WTC11 (cell line): ENCODE results near the gene ARMC2.

Experiments used
- ATF3 ChIP-seq: sonication (generic); formaldehyde crosslinking; conservative IDR thresholded peaks from 2 replicates; pipeline ENCODE4 v1.8.1; 2022; ENCODE audit warnings: mild to moderate bottlenecking, missing genetic modification reagents
- CBFB ChIP-seq: sonication (generic); formaldehyde crosslinking; IDR thresholded peaks from 2 replicates; pipeline ENCODE4 v1.8.1; 2022; ENCODE audit warnings: mild to moderate bottlenecking, low read depth, missing genetic modification reagents
- CREM ChIP-seq: sonication (generic); formaldehyde crosslinking; IDR thresholded peaks from 2 replicates; pipeline ENCODE4 v1.8.1; 2022; ENCODE audit warnings: mild to moderate bottlenecking, missing genetic modification reagents, moderate library complexity
- CTCF ChIP-seq: fragments of 200-600 bp; IDR thresholded peaks from 2 replicates; pipeline ENCODE4 v1.8.0; 2022; ENCODE audit warnings: antibody characterized with exemption
- JUN ChIP-seq: sonication (generic); formaldehyde crosslinking; IDR thresholded peaks from 2 replicates; pipeline ENCODE4 v1.8.0; 2023; ENCODE audit warnings: mild to moderate bottlenecking, missing genetic modification reagents
- MAX ChIP-seq: sonication (generic); formaldehyde crosslinking; IDR thresholded peaks from 2 replicates; pipeline ENCODE4 v1.8.0; 2022; ENCODE audit warnings: mild to moderate bottlenecking, missing genetic modification reagents
- NFE2L1 ChIP-seq: sonication (generic); formaldehyde crosslinking; IDR thresholded peaks from 2 replicates; pipeline ENCODE4 v1.8.1; 2023; ENCODE audit warnings: missing genetic modification reagents
- SOX15 ChIP-seq: fragments of 250-450 bp; sonication (Bioruptor Pico); IDR thresholded peaks from 2 replicates; pipeline ENCODE4 v1.9.0; 2021; ENCODE audit warnings: mild to moderate bottlenecking
- SP1 ChIP-seq: sonication (generic); formaldehyde crosslinking; conservative IDR thresholded peaks from 2 replicates; pipeline ENCODE4 v1.8.1; 2022; ENCODE audit warnings: missing genetic modification reagents
- TEAD1 ChIP-seq: sonication (generic); formaldehyde crosslinking; IDR thresholded peaks from 2 replicates; pipeline ENCODE4 v1.8.0; 2022; ENCODE audit warnings: mild to moderate bottlenecking, missing genetic modification reagents
- ZNF416 ChIP-seq: fragments of 250-450 bp; sonication (Bioruptor Pico); IDR thresholded peaks from 2 replicates; pipeline ENCODE4 v1.9.0; 2021; ENCODE audit warnings: mild to moderate bottlenecking, inconsistent platforms

GRCh38 chr6:108966251-108966650 is 118.0 kb downstream of the ARMC2 start:
- TF ChIP-seq ZNF416 (CRISPR knock-in tag) (no peak), JUN (no peak), NFE2L1 (CRISPR knock-in tag) (no peak), SOX15 (CRISPR knock-in tag) (no peak), CTCF (no peak), TEAD1 (CRISPR knock-in tag) (no peak), CBFB (no peak), CREM (no peak), ATF3 (CRISPR knock-in tag) (no peak), MAX (CRISPR knock-in tag) (no peak), SP1 (CRISPR knock-in tag) (no peak)
